Stimulated activated CD4-positive, alpha-beta T cell treated with anti-CD3 and anti-CD28 coated beads, Interleukin-1b, Interleukin-23, amount 100 ng/mL, for 24 hours (primary cell): ENCODE results near the gene CLRN1.

Source experiments
- DNase-seq, 4 experiments: peaks; one replicate each; pipeline ENCODE4 v3.0.0-alpha.2; 2020; ENCODE audit warnings: low read depth in 4 of 4, low spot score in 1 of 4

Gene CLRN1

GRCh38 chr3:150978566-150979148 lies 6.1 kb upstream of the CLRN1 start:
- DNase-seq, result no peak

GRCh38 chr3:150975992-150976368 lies 3.5 kb upstream of the CLRN1 start:
- DNase-seq, result no peak

GRCh38 chr3:150975086-150975991 lies 2.8 kb upstream of the CLRN1 start:
- no peak for DNase-seq

DNA sequence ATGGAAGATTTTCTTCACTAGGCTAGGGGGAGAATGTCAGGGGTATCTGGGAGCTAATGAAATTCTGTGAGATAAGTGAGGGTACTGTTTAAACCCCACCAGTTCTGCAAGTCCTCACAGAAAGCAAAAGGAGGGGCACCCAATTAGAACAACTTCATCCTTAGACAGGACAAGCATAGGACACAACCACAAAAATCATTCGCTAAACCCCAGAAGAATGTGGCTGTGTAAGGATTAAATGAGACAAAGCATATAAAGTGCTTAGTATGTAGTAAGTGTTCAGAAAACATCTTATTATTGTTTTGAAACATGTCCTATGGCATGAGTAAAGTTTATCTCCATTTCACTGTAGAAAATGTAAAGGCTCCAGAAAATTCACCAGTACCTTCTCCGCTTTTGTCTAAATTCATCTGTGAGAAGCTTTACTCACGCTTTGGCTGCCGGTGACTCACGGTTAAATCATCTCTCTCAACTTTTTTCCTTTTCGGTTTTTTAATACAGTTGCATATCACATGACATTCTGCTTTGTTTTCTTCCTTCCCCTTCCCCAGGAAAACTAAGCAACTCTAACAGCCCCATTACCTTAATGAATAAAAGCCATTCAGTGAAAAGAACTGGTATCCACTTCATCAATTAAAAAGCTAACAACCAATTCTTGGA lies 1.7 kb downstream of the CLRN1 start:
- no peak for DNase-seq

DNA sequence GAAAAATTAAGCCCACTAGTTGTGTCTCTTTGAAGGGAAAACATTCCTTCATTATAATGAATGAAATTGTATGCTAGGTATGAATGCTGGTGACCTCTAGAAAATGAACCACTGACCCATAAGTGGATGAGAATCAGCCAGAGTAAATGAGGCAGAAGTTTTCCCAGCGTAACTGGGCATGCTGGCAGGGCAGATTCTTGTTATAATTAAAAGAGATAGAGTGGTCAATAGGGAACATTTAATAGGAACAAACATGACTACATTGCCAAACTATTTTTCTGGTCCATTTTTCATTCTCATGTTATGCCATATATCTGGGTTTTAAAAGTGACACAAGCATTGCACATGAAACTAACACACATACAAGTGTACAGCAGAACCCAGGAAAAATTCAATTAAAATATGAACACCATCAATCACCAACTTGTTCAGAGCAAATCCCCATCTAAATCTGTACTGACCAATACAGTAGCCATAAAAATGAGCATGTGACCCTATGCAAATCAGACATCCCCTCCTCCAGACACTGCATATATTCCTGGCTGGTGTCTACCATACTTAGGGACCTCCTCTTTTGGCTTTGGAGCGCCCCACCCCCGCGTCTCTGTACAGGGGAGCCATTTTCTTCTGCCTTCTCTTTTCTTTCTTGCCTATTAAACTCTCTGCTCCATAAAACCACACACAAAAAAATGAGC lies 4.0 kb downstream of the CLRN1 start:
- no peak for DNase-seq

DNA sequence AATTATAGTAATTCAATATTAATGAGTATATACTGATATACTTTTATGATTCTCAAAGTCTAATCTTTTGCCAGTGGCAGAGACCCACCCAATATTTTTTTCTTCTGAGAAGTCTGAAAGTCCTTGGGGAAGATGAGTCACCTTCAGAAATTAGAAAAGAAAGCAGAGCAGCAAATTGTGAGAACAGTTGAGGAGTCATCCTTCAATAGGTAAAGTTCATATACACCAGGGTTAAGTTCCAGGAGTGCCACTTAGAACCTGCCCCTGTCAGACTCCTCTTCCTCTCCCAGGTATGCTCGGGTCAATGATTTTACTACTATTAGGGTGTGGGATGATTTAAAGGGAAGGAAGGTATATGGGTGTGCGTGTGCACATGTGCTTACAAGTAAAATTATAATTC lies 7.1 kb downstream of the CLRN1 start:
- DNase-seq, result no peak

DNA sequence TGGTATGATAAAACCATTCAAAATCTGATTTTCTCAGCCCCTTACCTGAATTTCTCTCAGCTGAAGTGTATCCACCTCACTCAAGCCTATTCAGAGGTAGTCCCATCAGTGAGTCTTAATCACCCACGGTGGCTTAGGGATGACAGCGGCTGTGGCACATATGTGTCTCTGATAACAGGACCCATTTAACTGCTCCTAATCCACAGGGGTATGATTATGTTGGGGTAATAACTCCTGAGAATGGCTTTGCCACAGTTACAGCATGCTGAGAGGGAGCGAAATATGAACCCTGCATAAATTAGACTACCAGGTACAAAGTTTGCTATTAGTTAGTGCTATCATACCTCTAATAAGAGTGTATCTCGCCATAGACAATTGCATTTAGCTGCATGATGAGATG lies 10.6 kb downstream of the CLRN1 start:
- DNase-seq, result no peak

GRCh38 chr3:150960708-150961684 lies 11.5 kb downstream of the CLRN1 start:
- no peak for DNase-seq

- no peak for DNase-seq
These were observed 13.8 kb downstream of the CLRN1 start for GRCh38 chr3:150958683-150959082.

GRCh38 chr3:150956376-150956775 lies 16.2 kb downstream of the CLRN1 start:
- no peak for DNase-seq

- no peak for DNase-seq
These were observed 20.6 kb downstream of the CLRN1 start for GRCh38 chr3:150951923-150952322.

GRCh38 chr3:150945226-150946032 lies 27.1 kb downstream of the CLRN1 start:
- no peak for DNase-seq

- no peak for DNase-seq
These were observed 30.3 kb downstream of the CLRN1 start for GRCh38 chr3:150942221-150942620.

DNA sequence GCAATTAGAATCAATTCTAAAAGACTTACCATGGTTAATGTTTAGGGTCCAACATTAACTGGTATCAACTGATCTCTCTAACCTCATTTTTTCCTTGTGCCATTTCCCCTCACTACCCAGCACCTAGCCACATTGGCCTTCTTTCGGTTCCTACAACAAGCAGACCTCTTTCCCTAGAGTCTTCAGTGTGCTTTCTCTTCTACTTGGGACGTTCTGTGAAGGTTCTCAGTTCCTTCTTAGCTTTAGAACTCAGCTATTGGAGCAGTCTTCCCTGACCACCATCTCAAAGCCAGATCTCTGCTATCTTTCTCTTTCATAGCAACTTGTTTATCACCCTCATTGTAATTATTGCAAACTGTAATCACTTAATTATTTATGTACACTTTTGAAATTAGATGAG lies 35.8 kb downstream of the CLRN1 start:
- no peak for DNase-seq

DNA sequence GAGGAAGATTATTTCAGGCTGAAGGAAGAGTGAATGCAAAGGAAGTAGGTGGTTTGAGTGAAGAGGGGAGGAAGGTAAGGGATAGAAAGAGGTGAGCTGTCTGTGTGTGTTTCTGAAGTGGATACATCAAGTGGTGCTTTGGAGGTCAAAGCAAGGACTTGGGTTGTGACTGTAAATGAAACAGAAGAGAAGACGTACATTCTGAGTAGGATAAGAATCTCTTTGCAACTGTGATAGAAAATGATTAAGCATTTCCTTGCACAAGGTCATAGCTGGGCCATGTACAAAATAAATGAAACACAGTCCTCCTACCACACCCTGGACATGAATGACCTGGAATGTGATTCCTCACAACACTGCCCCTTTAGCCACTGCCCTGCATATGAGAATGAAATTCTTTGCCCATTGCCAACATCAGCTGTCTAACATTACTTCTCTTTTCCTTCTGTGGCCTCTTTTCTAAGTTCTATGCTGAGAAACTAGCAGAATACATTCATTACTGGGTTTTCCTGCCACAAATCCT lies 39.0 kb downstream of the CLRN1 start:
- DNase-seq, result no peak

DNA sequence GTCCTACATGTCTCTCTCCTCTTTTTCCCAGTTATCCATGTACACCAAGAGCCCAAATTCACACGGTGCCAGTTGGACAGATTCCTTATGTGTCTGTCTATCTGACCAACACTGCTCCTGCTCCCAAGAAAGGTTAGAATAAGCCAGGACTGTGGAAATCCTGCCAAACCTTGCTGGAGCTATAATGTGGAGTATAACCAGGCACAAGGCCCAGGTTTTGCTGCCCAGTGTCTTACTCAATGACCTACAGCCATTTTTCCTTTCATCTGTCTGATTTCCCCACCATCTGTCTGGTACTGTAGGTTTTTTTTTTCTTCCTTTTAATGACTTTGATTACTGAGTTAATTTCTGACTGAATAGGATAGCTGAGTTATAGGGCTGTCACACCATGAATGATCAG lies 40.8 kb downstream of the CLRN1 start:
- no peak for DNase-seq

GRCh38 chr3:150930839-150931238 lies 41.7 kb downstream of the CLRN1 start:
- DNase-seq, result no peak

GRCh38 chr3:150928234-150928633 lies 44.3 kb downstream of the CLRN1 start:
- no peak for DNase-seq

- no peak for DNase-seq
These were observed 46.2 kb downstream of the CLRN1 start for GRCh38 chr3:150926328-150926727.
